ENCODE measurements around the gene BSG. TPM values are rescaled to one million over a fixed set of nuclear protein-coding genes. Genes with fewer than 3 reads are reported as not detected.

BSG gene
- total RNA-seq, 1 experiment from 2014 or later: 618 TPM

DNA sequence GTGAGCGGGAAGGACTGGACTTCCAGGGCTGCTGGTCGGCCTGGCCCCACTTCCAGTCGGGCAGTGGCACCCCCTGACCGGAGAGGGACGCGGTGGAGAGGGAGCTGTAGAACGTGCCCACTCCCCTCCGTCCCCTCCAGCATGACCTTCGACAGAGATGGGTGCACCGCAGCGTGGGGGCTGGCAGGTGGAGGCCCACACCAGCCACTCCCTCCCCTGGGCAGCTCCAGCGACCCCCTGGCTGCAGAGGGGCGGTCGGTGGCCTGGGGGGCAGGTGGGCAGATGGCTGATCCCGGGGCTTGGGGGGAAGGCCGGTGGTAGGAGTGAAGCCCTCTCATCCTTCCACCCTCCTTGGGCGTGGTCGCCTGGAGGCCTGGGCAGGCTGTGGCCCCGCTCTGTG is 19.7 kb downstream of the BSG start:
- Mint-ChIP-seq H3K4me1 (ENCODE audit: low read depth, unreplicated experiment) (no peaks in the 10 kb centered on the region), H3K27me3 (ENCODE audit: insufficient read depth, unreplicated experiment) (peaks cover 7% of the 10 kb centered on the region), H3K27ac (ENCODE audit: unreplicated experiment) (no peak overlapping the region), H3K9me3 (ENCODE audit: unreplicated experiment) (no peaks in the 10 kb centered on the region), H3K4me3 (ENCODE audit: unreplicated experiment) (no peak overlapping the region), H3K36me3 (ENCODE audit: insufficient read depth, unreplicated experiment) (peaks cover 6% of the 10 kb centered on the region)
- TF ChIP-seq, protein P1, sequence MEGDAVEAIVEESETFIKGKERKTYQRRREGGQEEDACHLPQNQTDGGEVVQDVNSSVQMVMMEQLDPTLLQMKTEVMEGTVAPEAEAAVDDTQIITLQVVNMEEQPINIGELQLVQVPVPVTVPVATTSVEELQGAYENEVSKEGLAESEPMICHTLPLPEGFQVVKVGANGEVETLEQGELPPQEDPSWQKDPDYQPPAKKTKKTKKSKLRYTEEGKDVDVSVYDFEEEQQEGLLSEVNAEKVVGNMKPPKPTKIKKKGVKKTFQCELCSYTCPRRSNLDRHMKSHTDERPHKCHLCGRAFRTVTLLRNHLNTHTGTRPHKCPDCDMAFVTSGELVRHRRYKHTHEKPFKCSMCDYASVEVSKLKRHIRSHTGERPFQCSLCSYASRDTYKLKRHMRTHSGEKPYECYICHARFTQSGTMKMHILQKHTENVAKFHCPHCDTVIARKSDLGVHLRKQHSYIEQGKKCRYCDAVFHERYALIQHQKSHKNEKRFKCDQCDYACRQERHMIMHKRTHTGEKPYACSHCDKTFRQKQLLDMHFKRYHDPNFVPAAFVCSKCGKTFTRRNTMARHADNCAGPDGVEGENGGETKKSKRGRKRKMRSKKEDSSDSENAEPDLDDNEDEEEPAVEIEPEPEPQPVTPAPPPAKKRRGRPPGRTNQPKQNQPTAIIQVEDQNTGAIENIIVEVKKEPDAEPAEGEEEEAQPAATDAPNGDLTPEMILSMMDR (IDR thresholded peaks at IDR 0.05; ENCODE audit: insufficient read depth in 1 of 2, low read depth in 1 of 2, low read length in 1 of 2, severe bottlenecking in 1 of 2, unreplicated experiment in 1 of 2): no peak
- ChIA-PET POLR2A (no interaction called here), CTCF (no interaction called here)
- intact Hi-C loops (cut with micrococcal nuclease; ENCODE audit: unreplicated experiment): no loop called here
- Histone ChIP-seq H3K36me3 (ENCODE audit: control insufficient read depth, insufficient read depth, low read length) (no peaks in the 10 kb centered on the region), H3K9me3 (no peaks in the 10 kb centered on the region), H3K4me3 (ENCODE audit: low read depth, low read length) (no peak overlapping the region), H3K27me3 (replicated peaks; ENCODE audit: control insufficient read depth, insufficient read depth, low read length) (0 out of 2 replicates have a peak, but pooled peaks cover 2% of the 10 kb centered on the region), H3K4me1 (peaks cover 19% of the 10 kb centered on the region)
- no peak for DNase-seq
- BruUV-seq (replicated peaks): no TSS peak

DNA sequence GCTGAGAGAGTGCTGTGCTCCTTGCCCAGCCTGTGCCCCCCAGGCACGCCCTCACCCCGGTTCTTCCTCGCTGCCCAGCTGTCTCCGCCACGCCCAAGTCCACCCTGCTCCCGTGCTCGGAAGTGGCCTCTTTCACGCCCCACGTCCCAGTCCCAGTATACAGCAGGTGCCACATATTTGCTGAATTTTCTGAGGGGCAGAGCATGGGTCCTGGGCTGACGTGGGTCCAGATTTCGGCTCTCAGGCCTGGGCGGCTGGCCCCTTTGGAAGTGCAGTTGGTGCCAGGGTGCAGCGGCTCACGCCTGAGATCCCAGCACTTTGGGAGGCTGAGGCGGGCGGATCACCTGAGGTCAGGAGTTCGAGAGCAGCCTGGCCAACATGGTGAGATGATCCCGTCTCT is 20.7 kb downstream of the BSG start:
- intact Hi-C loops (cut with micrococcal nuclease; ENCODE audit: unreplicated experiment): no loop called here
- DNase-seq: no peak
- H3K4me1 Mint-ChIP-seq (ENCODE audit: low read depth, unreplicated experiment): no peaks in the 10 kb centered on the region
- H3K36me3 Mint-ChIP-seq (ENCODE audit: insufficient read depth, unreplicated experiment): peaks cover 6% of the 10 kb centered on the region
- Histone ChIP-seq H3K4me1 (peaks cover 19% of the 10 kb centered on the region), H3K4me3 (ENCODE audit: low read depth, low read length) (no peak overlapping the region), H3K9me3 (no peaks in the 10 kb centered on the region), H3K36me3 (ENCODE audit: control insufficient read depth, insufficient read depth, low read length) (no peaks in the 10 kb centered on the region), H3K27me3 (replicated peaks; ENCODE audit: control insufficient read depth, insufficient read depth, low read length) (0 out of 2 replicates have a peak, but pooled peaks cover 2% of the 10 kb centered on the region)
- H3K27me3 Mint-ChIP-seq (ENCODE audit: insufficient read depth, unreplicated experiment): peaks cover 7% of the 10 kb centered on the region
- CTCF ChIA-PET: no interaction called here
- BruUV-seq (replicated peaks): no TSS peak
- POLR2A ChIA-PET: no interaction called here
- TF ChIP-seq, protein P1 (IDR thresholded peaks at IDR 0.05; ENCODE audit: insufficient read depth in 1 of 2, low read depth in 1 of 2, low read length in 1 of 2, severe bottlenecking in 1 of 2, unreplicated experiment in 1 of 2): no peak
- no peak overlapping the region for H3K4me3 Mint-ChIP-seq (ENCODE audit: unreplicated experiment)
- H3K9me3 Mint-ChIP-seq (ENCODE audit: unreplicated experiment): no peaks in the 10 kb centered on the region
- H3K27ac Mint-ChIP-seq (ENCODE audit: unreplicated experiment): no peak overlapping the region

DNA sequence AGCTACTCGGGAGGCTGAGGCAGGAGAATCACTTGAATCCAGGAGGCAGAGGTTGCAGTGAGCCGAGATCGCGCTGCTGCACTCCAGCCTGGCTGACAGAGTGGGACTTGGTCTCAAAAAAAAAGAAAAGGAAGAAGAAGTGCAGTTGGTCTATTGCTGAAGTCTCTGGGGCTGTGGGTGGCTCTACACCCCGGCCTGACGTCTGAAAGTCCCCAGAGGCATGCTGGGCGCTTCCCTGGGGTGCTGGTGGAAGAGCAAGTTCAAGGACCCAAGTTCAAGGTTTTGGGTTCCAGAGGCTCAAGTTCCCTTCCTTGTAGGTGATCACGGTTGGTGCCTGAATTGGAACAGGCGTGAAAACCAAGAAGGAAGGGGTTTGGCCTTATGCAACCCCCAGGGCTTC is 21.1 kb downstream of the BSG start:
- no peak overlapping the region for H3K4me3 Mint-ChIP-seq (ENCODE audit: unreplicated experiment)
- BruUV-seq (replicated peaks): no TSS peak
- H3K9me3 Mint-ChIP-seq (ENCODE audit: unreplicated experiment): no peaks in the 10 kb centered on the region
- peaks cover 6% of the 10 kb centered on the region for H3K36me3 Mint-ChIP-seq (ENCODE audit: insufficient read depth, unreplicated experiment)
- POLR2A ChIA-PET: no interaction called here
- TF ChIP-seq, protein P1 (IDR thresholded peaks at IDR 0.05; ENCODE audit: insufficient read depth in 1 of 2, low read depth in 1 of 2, low read length in 1 of 2, severe bottlenecking in 1 of 2, unreplicated experiment in 1 of 2): no peak
- Histone ChIP-seq H3K27me3 (replicated peaks; ENCODE audit: control insufficient read depth, insufficient read depth, low read length) (0 out of 2 replicates have a peak, but pooled peaks cover 2% of the 10 kb centered on the region), H3K4me1 (peaks cover 19% of the 10 kb centered on the region), H3K36me3 (ENCODE audit: control insufficient read depth, insufficient read depth, low read length) (no peaks in the 10 kb centered on the region), H3K9me3 (no peaks in the 10 kb centered on the region), H3K4me3 (ENCODE audit: low read depth, low read length) (no peak overlapping the region)
- no peaks in the 10 kb centered on the region for H3K4me1 Mint-ChIP-seq (ENCODE audit: low read depth, unreplicated experiment)
- intact Hi-C loops (cut with micrococcal nuclease; ENCODE audit: unreplicated experiment): no loop called here
- peaks cover 7% of the 10 kb centered on the region for H3K27me3 Mint-ChIP-seq (ENCODE audit: insufficient read depth, unreplicated experiment)
- CTCF ChIA-PET: no interaction called here
- no peak for DNase-seq
- no peak overlapping the region for H3K27ac Mint-ChIP-seq (ENCODE audit: unreplicated experiment)

All from Caco-2 (cell line).